Calu3 (cell line): ENCODE data around the gene RFT1. TPM values are rescaled to one million over a fixed set of nuclear protein-coding genes. Genes with fewer than 3 reads are reported as not detected.

ENCODE experiments used
- Bru-seq: library from RNA; stranded (reverse); fragments of 400-500 nt; gene quantifications from one replicate; lab custom pipeline; 2021; lab: Mats Ljungman, UMichigan
- BruChase-seq, 2 experiments: library from RNA; stranded (reverse); fragments of 400-500 nt; gene quantifications; one replicate each; lab custom pipeline; 2021; lab: Mats Ljungman, UMichigan
- BruUV-seq: library from RNA; stranded (reverse); fragments of 400-500 nt; replicated peaks from 2 replicates; lab custom pipeline; 2021; lab: Mats Ljungman, UMichigan
- CTCF ChIA-PET: fragments of 300-600 bp; sonication (Branson Sonifier 250); formaldehyde crosslinking; loops from one replicate; lab custom pipeline; 2022; ENCODE audit warnings: antibody characterized with exemption; lab: Charles Lee
- DNase-seq: peaks from one replicate; pipeline ENCODE4 v3.0.0; 2022
- H3K27ac Mint-ChIP-seq: one replicate; pipeline ENCODE4 v1.8.0; 2022; ENCODE audit warnings: mixed read lengths; ENCODE audit not compliant: unreplicated experiment
- H3K27me3 Mint-ChIP-seq: one replicate; pipeline ENCODE4 v1.8.0; 2022; ENCODE audit warnings: mixed read lengths; ENCODE audit not compliant: unreplicated experiment
- H3K36me3 Mint-ChIP-seq: one replicate; pipeline ENCODE4 v1.8.0; 2022; ENCODE audit warnings: mild to moderate bottlenecking, moderate library complexity, mixed read lengths; ENCODE audit not compliant: insufficient read depth, unreplicated experiment
- H3K4me1 Mint-ChIP-seq: one replicate; pipeline ENCODE4 v1.8.0; 2022; ENCODE audit warnings: mild to moderate bottlenecking, low read depth, mixed read lengths; ENCODE audit not compliant: unreplicated experiment
- H3K4me3 Mint-ChIP-seq: one replicate; pipeline ENCODE4 v1.8.0; 2022; ENCODE audit warnings: mild to moderate bottlenecking, low read depth, moderate library complexity, mixed read lengths; ENCODE audit not compliant: unreplicated experiment
- H3K9me3 Mint-ChIP-seq: one replicate; pipeline ENCODE4 v1.8.0; 2022; ENCODE audit warnings: low read depth, mixed read lengths; ENCODE audit not compliant: unreplicated experiment
- intact Hi-C: fragments of 100-400 bp; cut with micrococcal nuclease; formaldehyde crosslinking; loops from one replicate; pipeline ENCODE4 v1.10.0; 2022; ENCODE audit not compliant: unreplicated experiment
- long read RNA-seq: library from polyadenylated mRNA; stranded (forward); transcript quantifications from one replicate; pipeline ENCODE4 v2.0.0, GENCODE V29; 2022
- total RNA-seq: library from RNA; stranded (reverse); gene quantifications from 2 replicates; pipeline ENCODE4 v1.2.3, GENCODE V29; 2022
- TF ChIP-seq, protein P1 (sequence below): fragments of 200-600 bp; IDR thresholded peaks from one replicate; pipeline ENCODE4 v1.8.0; 2022; ENCODE audit warnings: antibody characterized with exemption; ENCODE audit not compliant: unreplicated experiment

RFT1 gene, protein sequence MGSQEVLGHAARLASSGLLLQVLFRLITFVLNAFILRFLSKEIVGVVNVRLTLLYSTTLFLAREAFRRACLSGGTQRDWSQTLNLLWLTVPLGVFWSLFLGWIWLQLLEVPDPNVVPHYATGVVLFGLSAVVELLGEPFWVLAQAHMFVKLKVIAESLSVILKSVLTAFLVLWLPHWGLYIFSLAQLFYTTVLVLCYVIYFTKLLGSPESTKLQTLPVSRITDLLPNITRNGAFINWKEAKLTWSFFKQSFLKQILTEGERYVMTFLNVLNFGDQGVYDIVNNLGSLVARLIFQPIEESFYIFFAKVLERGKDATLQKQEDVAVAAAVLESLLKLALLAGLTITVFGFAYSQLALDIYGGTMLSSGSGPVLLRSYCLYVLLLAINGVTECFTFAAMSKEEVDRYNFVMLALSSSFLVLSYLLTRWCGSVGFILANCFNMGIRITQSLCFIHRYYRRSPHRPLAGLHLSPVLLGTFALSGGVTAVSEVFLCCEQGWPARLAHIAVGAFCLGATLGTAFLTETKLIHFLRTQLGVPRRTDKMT
- total RNA-seq (30.5 and 35.0 TPM in 2 replicates), Bru-seq, nascent RNA (percentile 75 among the genes with signal in this experiment), BruChase-seq, experiment 1, labeled RNA remaining after a 6-hour chase (percentile 70 among the genes with signal in this experiment), BruChase-seq, experiment 2, labeled RNA remaining after a 2-hour chase (percentile 64 among the genes with signal in this experiment)
- long read RNA-seq, full-length matches to known transcripts, result 76 of 97 reads
- long read RNA-seq, partial matches to known transcripts, result 4 of 97 reads
- long read RNA-seq, other reads (novel, unspliced or antisense), result 17 of 97 reads

DNA sequence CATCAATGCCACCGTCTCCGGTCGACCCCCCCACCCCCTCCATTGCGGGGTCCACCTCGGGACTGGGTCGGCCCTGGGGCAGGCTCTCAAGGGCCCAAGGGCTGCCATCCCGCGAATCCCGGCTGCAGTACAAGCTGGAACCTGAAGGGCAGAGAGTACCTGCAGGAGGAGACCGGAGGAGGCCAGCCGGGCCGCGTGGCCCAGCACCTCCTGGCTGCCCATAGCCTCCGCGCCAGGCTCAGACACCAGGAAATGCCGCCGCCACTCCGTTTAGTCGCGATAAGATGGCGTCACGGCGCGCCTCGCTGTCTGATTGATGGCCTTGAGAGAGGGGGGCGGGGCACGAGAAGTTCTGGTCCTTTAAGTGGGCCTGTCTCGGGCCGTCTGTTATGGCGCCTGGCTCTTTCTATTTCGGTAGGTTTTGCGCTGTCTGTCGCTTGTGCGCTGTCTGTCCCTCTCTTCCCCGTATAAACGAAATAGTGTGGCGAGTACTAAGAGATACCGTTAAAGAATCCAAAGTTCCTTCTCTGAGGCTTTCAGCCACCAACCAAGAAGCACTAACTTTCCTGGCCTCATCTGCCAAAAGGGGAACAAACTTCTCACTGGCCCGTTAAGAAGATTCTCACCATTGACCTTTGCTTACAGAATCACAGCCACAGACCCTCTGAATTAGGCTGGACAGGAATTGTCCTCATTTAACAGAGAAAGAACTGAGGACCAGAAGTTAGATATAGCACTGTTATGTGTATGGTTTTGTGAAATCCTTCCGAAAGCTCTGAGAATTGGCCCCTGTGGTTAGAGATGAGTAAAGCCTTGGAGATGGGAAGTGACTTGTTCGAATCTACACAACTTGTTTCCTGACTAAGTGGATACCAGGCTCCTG, at the start of gene RFT1:
TSS of gene RFT1 (minus strand) at position 257 of the 883 bp plus-strand sequence. CDS start at position 222, 35 bp downstream.
- TF ChIP-seq, protein P1, sequence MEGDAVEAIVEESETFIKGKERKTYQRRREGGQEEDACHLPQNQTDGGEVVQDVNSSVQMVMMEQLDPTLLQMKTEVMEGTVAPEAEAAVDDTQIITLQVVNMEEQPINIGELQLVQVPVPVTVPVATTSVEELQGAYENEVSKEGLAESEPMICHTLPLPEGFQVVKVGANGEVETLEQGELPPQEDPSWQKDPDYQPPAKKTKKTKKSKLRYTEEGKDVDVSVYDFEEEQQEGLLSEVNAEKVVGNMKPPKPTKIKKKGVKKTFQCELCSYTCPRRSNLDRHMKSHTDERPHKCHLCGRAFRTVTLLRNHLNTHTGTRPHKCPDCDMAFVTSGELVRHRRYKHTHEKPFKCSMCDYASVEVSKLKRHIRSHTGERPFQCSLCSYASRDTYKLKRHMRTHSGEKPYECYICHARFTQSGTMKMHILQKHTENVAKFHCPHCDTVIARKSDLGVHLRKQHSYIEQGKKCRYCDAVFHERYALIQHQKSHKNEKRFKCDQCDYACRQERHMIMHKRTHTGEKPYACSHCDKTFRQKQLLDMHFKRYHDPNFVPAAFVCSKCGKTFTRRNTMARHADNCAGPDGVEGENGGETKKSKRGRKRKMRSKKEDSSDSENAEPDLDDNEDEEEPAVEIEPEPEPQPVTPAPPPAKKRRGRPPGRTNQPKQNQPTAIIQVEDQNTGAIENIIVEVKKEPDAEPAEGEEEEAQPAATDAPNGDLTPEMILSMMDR, result no peak
- Mint-ChIP-seq H3K27ac (peak within 1 kb of the TSS; percentile 38), H3K27me3 (no peaks in the 10 kb centered on the region), H3K9me3 (no peaks in the 10 kb centered on the region), H3K36me3 (peaks cover 16% of the 10 kb centered on the region), H3K4me3 (peak within 1 kb of the TSS; percentile 83), H3K4me1 (peaks cover 10% of the 10 kb centered on the region)
- CTCF ChIA-PET, result no interaction called here
- BruUV-seq, result TSS peak; percentile 96
- intact Hi-C loops, result loop anchor here (2.0 kb wide), 1 partner anchor 32 kb away; no protein-coding TSS in a partner anchor
- DNase-seq, result peak; percentile 95

GRCh38 chr3:53179580-53179979, 49.3 kb upstream of the RFT1 start:
- no peak overlapping the region for H3K27ac Mint-ChIP-seq
- intact Hi-C loops, result no loop called here
- no peaks in the 10 kb centered on the region for H3K9me3 Mint-ChIP-seq
- H3K36me3 Mint-ChIP-seq, result peaks cover 11% of the 10 kb centered on the region
- BruUV-seq, result no TSS peak
- no peaks in the 10 kb centered on the region for H3K27me3 Mint-ChIP-seq
- TF ChIP-seq, protein P1, result no peak
- no peak overlapping the region for H3K4me3 Mint-ChIP-seq
- CTCF ChIA-PET, result no interaction called here
- DNase-seq, result no peak
- peaks cover 8% of the 10 kb centered on the region for H3K4me1 Mint-ChIP-seq

DNA sequence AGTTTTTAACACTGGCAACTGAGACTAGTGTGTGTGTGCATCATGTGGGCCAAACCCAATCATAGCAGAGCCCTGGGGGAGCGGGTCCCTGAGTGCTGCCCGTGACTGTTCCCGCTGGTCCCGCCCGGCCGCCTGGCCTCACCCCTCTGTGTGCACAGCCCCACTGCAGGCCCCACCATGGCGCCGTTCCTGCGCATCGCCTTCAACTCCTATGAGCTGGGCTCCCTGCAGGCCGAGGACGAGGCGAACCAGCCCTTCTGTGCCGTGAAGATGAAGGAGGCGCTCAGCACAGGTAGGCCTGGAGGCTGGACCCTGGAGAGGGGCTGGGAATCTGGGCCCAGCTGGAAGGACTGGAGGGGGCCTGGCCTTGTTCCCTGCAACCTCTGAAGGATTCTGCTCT, 48.0 kb upstream of the RFT1 start:
- CTCF ChIA-PET, result no interaction called here
- Mint-ChIP-seq H3K27me3 (no peaks in the 10 kb centered on the region), H3K4me1 (peaks cover 8% of the 10 kb centered on the region), H3K27ac (no peak overlapping the region), H3K4me3 (no peak overlapping the region), H3K36me3 (peaks cover 5% of the 10 kb centered on the region), H3K9me3 (no peaks in the 10 kb centered on the region)
- TF ChIP-seq, protein P1, result no peak
- BruUV-seq, result no TSS peak
- intact Hi-C loops, result no loop called here
- no peak for DNase-seq
